Tibial artery (tissue), 4 donors: ENCODE data around the gene GBF1.

Experiments used
- DNase-seq, 2 donors: peaks; one replicate each; pipeline ENCODE4 v3.0.0-alpha.2; 2019
- H3K27ac ChIP-seq, 2 donors: fragments of 200-600 bp; sonication (generic) in 1 of 2; 1 replicate in 1 of 2; 2 replicates in 1 of 2; pipeline ENCODE4 v1.5.1; 2018 to 2019; ENCODE audit warnings: mild to moderate bottlenecking in 1 of 2
- H3K27me3 ChIP-seq, 2 donors: fragments of 200-600 bp; sonication (generic) in 1 of 2; one replicate each; pipeline versions ENCODE4 v1.5.1 to v1.6.0; 2016 to 2019
- H3K36me3 ChIP-seq, 3 donors: fragments of 200-600 bp; sonication (generic) in 2 of 3; one replicate each; pipeline ENCODE4 v1.5.1; 2016 to 2019; ENCODE audit warnings: mild to moderate bottlenecking in 2 of 3
- H3K4me1 ChIP-seq, 4 donors: fragments of 200-600 bp; sonication (generic) in 2 of 4; 1 replicate in 3 of 4; 2 replicates in 1 of 4; pipeline ENCODE4 v1.5.1; 2016 to 2019
- H3K4me3 ChIP-seq, 2 donors: fragments of 200-600 bp; sonication (generic) in 1 of 2; 1 replicate in 1 of 2; 2 replicates in 1 of 2; pipeline ENCODE4 v1.5.1; 2018 to 2019; ENCODE audit warnings: mild to moderate bottlenecking in 2 of 2
- H3K9me3 ChIP-seq, 3 donors: fragments of 200-600 bp; sonication (generic) in 1 of 3; one replicate each; pipeline ENCODE4 v1.5.1; 2016 to 2019
- CTCF ChIP-seq, 2 experiments: fragments of 200-600 bp in 1 of 2; fragments of 450-650 bp in 1 of 2; IDR thresholded peaks; one replicate each; pipeline ENCODE4 v1.5.1; 2017 to 2019; ENCODE audit warnings: antibody characterized with exemption in 2 of 2, mild to moderate bottlenecking in 1 of 2, moderate library complexity in 1 of 2
- intact Hi-C: fragments of 100-400 bp; cut with DNase I; formaldehyde crosslinking; loops from one replicate; pipeline ENCODE4 v1.15.0; 2023; ENCODE audit warnings: low total_unique reads

GBF1 gene

DNA sequence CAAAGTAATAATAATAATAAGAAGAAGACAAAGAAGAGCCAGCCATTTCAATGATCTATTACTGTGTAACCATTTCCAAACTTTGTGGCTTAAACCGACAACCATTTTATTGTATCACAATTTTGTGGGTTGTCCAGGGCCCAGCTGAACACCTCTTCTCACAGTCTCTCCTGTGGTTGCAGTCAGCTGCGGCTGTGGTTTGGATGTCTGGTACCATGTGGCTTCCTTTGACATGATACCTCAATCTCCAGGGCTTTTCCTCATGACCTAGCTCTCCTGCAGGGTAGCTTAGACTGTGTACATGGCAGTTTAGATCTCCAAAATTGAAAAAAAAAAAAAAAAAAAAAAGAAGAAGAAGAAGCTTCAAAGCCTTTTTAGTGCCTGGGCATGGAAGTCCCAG is 77.6 kb downstream of the GBF1 start:
- DNase-seq = no peak
- Histone ChIP-seq H3K4me1 (no peaks in the 10 kb centered on the region), H3K36me3 (no peaks in the 10 kb centered on the region), H3K27ac (no peak overlapping the region), H3K9me3 (no peaks in the 10 kb centered on the region), H3K27me3 (no peaks in the 10 kb centered on the region), H3K4me3 (no peak overlapping the region)
- no peak for TF ChIP-seq CTCF (IDR thresholded peaks at IDR 0.05)
- intact Hi-C loops = no loop called here

DNA sequence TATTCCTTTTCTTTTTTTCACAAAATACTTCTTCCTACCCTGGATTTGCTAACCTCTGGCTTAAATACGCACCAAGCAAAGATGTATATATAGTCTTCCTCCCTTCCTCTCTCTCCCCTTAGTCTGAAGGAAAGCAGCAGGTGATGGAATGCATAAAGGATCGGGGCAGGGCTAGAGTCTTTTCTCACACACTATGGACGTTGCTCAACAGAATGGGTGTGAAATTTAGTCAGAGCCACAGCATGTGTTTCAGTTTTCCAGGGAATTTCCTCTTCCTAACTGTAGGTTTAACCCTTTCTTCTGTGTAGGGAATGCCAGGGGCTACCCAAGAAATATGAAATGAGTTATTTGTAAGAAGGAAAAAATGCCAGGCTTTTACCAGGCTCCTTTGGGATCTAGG is 78.7 kb downstream of the GBF1 start:
- DNase-seq = no peak
- H3K27me3 ChIP-seq = no peaks in the 10 kb centered on the region
- no peak for TF ChIP-seq CTCF (IDR thresholded peaks at IDR 0.05)
- no peaks in the 10 kb centered on the region for H3K36me3 ChIP-seq
- H3K4me1 ChIP-seq = no peaks in the 10 kb centered on the region
- H3K27ac ChIP-seq = no peak overlapping the region
- intact Hi-C loops = no loop called here
- no peaks in the 10 kb centered on the region for H3K9me3 ChIP-seq
- no peak overlapping the region for H3K4me3 ChIP-seq

- Histone ChIP-seq H3K4me1 (no peaks in the 10 kb centered on the region), H3K4me3 (no peak overlapping the region), H3K36me3 (no peaks in the 10 kb centered on the region), H3K9me3 (no peaks in the 10 kb centered on the region), H3K27ac (no peak overlapping the region), H3K27me3 (no peaks in the 10 kb centered on the region)
- intact Hi-C loops = no loop called here
- no peak for DNase-seq
- no peak for TF ChIP-seq CTCF (IDR thresholded peaks at IDR 0.05)
These were observed 80.7 kb downstream of the GBF1 start for GRCh38 chr10:102326031-102326430.

GRCh38 chr10:102327002-102327401 is 81.7 kb downstream of the GBF1 start:
- no peak for TF ChIP-seq CTCF (IDR thresholded peaks at IDR 0.05)
- H3K4me1 ChIP-seq = no peaks in the 10 kb centered on the region
- H3K27me3 ChIP-seq = no peaks in the 10 kb centered on the region
- no peaks in the 10 kb centered on the region for H3K9me3 ChIP-seq
- H3K27ac ChIP-seq = no peak overlapping the region
- intact Hi-C loops = no loop called here
- DNase-seq = no peak
- H3K4me3 ChIP-seq = no peak overlapping the region
- no peaks in the 10 kb centered on the region for H3K36me3 ChIP-seq

DNA sequence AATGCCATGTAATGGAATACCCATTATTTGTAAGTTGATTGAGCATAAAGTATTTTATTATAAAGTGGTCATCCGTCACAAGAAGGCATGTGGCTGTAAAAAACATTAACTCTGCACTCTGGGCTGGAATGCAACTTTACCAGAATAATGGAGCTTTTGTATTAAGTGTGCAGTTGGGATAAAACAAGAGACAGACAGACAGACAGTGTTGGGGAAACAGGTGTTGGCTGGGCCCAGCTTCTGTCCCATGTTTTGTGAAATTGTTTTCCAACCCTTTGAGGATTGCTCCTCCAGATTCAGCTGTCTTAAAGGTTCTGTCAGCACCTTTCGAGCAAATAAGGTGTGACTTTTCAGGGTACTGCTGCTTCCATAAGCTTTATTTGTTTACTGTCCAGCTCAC is 82.3 kb downstream of the GBF1 start:
- DNase-seq = no peak
- intact Hi-C loops = no loop called here
- TF ChIP-seq CTCF (IDR thresholded peaks at IDR 0.05) = no peak
- Histone ChIP-seq H3K4me3 (no peak overlapping the region), H3K36me3 (peaks cover 0 to 4% (median 0%) of the 10 kb centered on the region in 3 donors), H3K4me1 (no peaks in the 10 kb centered on the region), H3K27ac (no peak overlapping the region), H3K9me3 (no peaks in the 10 kb centered on the region), H3K27me3 (no peaks in the 10 kb centered on the region)

DNA sequence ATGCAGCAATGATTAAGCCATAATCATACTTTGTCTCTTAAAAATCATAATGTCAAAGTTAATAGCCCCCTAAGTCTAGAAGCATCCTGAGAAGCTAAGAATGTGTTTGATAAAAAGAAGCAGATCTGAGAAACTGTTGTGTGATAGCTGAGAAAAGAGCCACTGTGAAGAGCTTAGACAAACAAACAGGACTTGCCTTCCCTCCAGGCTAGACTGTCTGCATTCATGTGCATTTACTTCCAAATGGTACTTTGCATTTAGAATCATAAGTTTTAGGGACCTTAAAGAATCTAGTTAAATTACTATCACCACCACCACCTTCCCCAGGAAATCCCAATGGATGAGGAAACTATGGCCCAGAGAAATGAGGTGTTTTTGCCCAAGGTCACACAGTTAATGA is 87.4 kb downstream of the GBF1 start:
- peaks cover 0 to 6% (median 0%) of the 10 kb centered on the region in 4 donors for H3K4me1 ChIP-seq
- no peaks in the 10 kb centered on the region for H3K9me3 ChIP-seq
- no peak overlapping the region for H3K4me3 ChIP-seq
- no peak for TF ChIP-seq CTCF (IDR thresholded peaks at IDR 0.05)
- H3K27me3 ChIP-seq = no peaks in the 10 kb centered on the region
- no peak overlapping the region for H3K27ac ChIP-seq
- peaks cover 0 to 6% (median 0%) of the 10 kb centered on the region in 3 donors for H3K36me3 ChIP-seq
- no peak for DNase-seq
- intact Hi-C loops = no loop called here
